ENCODE measurements around the gene CCDC182.

The CCDC182 gene

DNA sequence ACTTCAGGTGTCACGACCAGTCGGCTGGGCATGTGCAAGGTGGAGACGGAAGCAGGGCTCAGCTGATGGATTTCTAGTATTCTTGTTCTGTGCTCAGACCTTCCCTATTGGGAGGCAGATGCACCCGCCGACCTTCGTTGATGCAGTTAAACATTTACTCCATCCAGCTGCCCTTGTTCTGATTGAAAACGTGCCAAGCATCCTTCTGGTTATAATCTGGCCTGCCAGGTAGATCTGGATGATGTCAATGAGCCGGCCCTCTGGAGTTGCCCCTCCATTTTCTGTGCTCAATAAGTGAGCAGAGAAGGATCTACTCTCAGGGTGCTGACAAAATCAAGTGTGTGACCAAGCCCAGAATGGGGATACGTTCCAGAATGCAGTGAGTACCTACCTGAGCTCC is 38.3 kb downstream of the CCDC182 start:
- peak overlapping the region; percentile 40 for H3K27ac Mint-ChIP-seq
- peaks cover 5% of the 10 kb centered on the region for H3K9me3 Mint-ChIP-seq
- TF ChIP-seq, protein P1, sequence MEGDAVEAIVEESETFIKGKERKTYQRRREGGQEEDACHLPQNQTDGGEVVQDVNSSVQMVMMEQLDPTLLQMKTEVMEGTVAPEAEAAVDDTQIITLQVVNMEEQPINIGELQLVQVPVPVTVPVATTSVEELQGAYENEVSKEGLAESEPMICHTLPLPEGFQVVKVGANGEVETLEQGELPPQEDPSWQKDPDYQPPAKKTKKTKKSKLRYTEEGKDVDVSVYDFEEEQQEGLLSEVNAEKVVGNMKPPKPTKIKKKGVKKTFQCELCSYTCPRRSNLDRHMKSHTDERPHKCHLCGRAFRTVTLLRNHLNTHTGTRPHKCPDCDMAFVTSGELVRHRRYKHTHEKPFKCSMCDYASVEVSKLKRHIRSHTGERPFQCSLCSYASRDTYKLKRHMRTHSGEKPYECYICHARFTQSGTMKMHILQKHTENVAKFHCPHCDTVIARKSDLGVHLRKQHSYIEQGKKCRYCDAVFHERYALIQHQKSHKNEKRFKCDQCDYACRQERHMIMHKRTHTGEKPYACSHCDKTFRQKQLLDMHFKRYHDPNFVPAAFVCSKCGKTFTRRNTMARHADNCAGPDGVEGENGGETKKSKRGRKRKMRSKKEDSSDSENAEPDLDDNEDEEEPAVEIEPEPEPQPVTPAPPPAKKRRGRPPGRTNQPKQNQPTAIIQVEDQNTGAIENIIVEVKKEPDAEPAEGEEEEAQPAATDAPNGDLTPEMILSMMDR (IDR thresholded peaks at IDR 0.05), result no peak
- DNase-seq, result no peak
- H3K27me3 Mint-ChIP-seq (ENCODE audit: low read depth, poor library complexity), result peaks cover 4% of the 10 kb centered on the region
- peaks cover 11% of the 10 kb centered on the region for H3K36me3 Mint-ChIP-seq (ENCODE audit: low read depth)
- H3K4me3 Mint-ChIP-seq, result peak overlapping the region; percentile 16
- H3K4me1 Mint-ChIP-seq, result peaks cover 50% of the 10 kb centered on the region

DNA sequence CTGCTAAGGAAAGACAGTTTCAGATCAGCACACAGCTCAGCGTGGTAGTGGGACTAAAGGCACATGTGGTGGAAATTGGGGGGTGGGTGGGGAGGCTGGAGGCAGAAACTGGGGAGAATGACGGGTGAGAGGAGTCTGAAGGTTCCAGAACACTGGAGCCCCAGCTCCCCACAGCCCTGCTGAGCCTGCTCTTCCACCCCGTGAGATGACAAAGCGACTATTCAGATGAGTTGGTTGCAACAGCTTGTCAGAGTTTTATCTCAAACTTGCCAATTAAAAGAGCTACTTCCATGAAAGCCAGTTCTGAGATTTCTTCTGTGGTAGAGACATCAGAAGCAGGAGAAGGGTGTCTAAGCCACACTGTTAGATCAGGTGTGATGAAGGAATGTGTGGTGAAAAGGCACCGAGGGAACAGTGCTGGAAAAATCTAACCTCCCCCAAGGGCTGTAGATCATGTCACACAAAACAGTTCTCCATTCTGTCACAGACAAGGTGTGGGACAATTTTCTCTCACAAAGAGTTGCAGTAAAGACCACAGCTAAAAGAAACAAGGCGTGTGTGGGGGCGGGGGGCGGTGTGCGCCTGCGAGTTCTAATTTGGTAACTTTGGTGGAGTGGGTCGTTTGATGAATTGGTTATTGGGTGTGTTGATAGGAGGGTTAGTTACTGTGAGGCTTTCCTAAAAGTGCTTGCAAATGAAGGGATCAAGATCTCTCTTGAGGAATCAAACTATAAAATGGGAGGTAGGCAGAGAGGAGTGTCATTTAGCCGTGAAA is 39.0 kb downstream of the CCDC182 start:
- peak overlapping the region; percentile 23 for H3K4me3 Mint-ChIP-seq
- H3K27ac Mint-ChIP-seq, result peak overlapping the region; percentile 40
- H3K9me3 Mint-ChIP-seq, result peaks cover 5% of the 10 kb centered on the region
- TF ChIP-seq, protein P1 (IDR thresholded peaks at IDR 0.05), result no peak
- no peak for DNase-seq
- peaks cover 56% of the 10 kb centered on the region for H3K4me1 Mint-ChIP-seq
- peaks cover 2% of the 10 kb centered on the region for H3K27me3 Mint-ChIP-seq (ENCODE audit: low read depth, poor library complexity)
- H3K36me3 Mint-ChIP-seq (ENCODE audit: low read depth), result peaks cover 4% of the 10 kb centered on the region

DNA sequence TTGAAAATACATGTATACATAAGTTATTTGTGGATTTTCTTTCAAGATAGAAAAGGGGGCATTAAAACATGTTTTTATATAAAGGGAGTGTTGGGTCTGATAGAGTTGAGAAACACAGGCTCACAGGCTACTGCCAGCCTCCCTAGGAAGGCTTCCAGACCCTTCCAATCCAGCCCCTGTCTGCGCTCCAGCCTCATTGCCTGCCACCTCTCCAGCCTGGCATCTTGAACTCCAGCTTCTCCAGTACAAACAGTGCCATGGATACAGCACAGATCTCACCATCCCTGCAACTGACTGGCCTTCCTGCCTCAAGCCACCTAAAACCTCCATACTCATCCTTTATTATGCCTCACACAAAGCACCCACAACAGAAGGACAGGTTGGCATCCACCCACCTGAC is 40.7 kb downstream of the CCDC182 start:
- H3K27ac Mint-ChIP-seq, result no peak overlapping the region
- peaks cover 64% of the 10 kb centered on the region for H3K4me1 Mint-ChIP-seq
- H3K9me3 Mint-ChIP-seq, result no peaks in the 10 kb centered on the region
- TF ChIP-seq, protein P1 (IDR thresholded peaks at IDR 0.05), result no peak
- no peaks in the 10 kb centered on the region for H3K36me3 Mint-ChIP-seq (ENCODE audit: low read depth)
- peaks cover 1% of the 10 kb centered on the region for H3K27me3 Mint-ChIP-seq (ENCODE audit: low read depth, poor library complexity)
- no peak for DNase-seq
- no peak overlapping the region for H3K4me3 Mint-ChIP-seq

DNA sequence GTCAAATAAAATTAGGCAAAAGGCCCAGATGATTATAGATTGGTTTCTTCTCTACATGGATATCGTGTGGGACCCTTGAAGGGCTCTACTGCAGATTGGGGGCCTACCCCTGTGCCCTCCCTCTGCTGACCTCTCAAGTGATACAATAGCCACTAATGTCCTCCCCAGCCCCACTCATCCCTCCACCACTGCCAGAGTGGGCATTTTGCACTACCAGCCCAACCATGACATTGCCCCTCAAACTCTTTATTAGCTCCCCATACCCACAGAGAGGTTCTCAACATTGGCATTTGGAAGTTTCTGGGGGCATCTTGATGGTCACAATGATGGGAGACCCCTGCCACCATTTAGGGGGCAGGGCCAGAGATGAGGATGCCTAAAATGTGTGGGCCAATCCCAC is 41.8 kb downstream of the CCDC182 start:
- DNase-seq, result no peak
- peaks cover 58% of the 10 kb centered on the region for H3K4me1 Mint-ChIP-seq
- H3K27me3 Mint-ChIP-seq (ENCODE audit: low read depth, poor library complexity), result peaks cover 3% of the 10 kb centered on the region
- no peak overlapping the region for H3K4me3 Mint-ChIP-seq
- TF ChIP-seq, protein P1 (IDR thresholded peaks at IDR 0.05), result no peak
- no peaks in the 10 kb centered on the region for H3K36me3 Mint-ChIP-seq (ENCODE audit: low read depth)
- H3K9me3 Mint-ChIP-seq, result no peaks in the 10 kb centered on the region
- H3K27ac Mint-ChIP-seq, result no peak overlapping the region

DNA sequence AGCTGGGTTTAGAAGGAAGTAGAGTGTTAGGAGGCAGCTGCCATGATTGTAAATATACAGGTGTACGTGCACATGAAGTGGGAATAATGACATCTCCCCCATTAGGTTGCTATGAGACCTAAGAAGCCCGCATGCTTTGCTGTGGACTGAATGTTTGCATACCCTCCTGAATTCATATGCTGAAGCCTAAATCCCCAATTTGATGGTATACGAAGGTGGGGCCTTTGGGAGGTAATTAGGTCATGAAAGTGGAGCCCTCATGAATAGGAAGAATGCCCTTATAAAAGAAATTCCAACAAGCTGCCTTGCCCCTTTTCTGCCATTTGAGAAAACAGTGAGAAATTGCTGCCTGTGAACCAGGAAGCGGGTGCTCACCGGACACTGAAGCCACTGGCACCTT is 44.0 kb downstream of the CCDC182 start:
- no peak overlapping the region for H3K27ac Mint-ChIP-seq
- peaks cover 2% of the 10 kb centered on the region for H3K36me3 Mint-ChIP-seq (ENCODE audit: low read depth)
- peaks cover 3% of the 10 kb centered on the region for H3K9me3 Mint-ChIP-seq
- no peak overlapping the region for H3K4me3 Mint-ChIP-seq
- peaks cover 3% of the 10 kb centered on the region for H3K27me3 Mint-ChIP-seq (ENCODE audit: low read depth, poor library complexity)
- peaks cover 36% of the 10 kb centered on the region for H3K4me1 Mint-ChIP-seq
- TF ChIP-seq, protein P1 (IDR thresholded peaks at IDR 0.05), result no peak
- DNase-seq, result no peak

DNA sequence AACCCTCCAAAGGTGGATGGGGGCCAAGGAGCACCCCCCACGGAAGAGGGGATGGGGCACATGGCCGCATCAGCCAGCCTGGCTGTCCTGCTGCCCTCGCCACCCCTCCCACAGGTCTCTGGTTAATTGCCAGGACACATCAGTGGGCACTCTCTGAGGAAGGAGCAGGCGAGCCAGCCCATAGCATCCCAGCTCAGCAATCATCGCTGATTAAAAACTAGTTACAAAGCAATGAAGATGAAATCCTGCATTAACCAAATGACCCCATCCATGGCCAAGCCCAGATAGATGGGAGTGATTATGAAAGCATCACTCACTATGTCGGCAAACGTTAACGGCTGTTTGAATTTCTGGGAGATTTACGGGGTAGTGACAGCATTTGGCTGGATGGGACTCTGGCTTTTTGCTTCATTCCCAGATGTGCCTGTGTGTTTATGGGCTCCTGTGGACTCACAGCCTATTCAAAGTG is 45.3 kb downstream of the CCDC182 start:
- Mint-ChIP-seq H3K4me1 (peaks cover 28% of the 10 kb centered on the region), H3K36me3 (ENCODE audit: low read depth) (peaks cover 15% of the 10 kb centered on the region)

More for the DNA sequence above, 45.3 kb downstream of the CCDC182 start:
- Mint-ChIP-seq H3K27ac (peak overlapping the region; percentile 34), H3K4me3 (no peak overlapping the region), H3K27me3 (ENCODE audit: low read depth, poor library complexity) (peaks cover 3% of the 10 kb centered on the region), H3K9me3 (peaks cover 16% of the 10 kb centered on the region)
- TF ChIP-seq, protein P1 (IDR thresholded peaks at IDR 0.05), result no peak
- peak; percentile 37 for DNase-seq

Data from nephron progenitor cell (in vitro differentiated cells).